GM12865 (cell line): ENCODE data around the gene AP1M2.

Experiments
- DNase-seq: peaks from one replicate; pipeline ENCODE4 v3.0.0; 2010; ENCODE audit warnings: low read depth
- H3K4me3 ChIP-seq: 2 replicates; pipeline ENCODE4 v1.5.1; 2011; ENCODE audit warnings: mild to moderate bottlenecking, low read depth, low read length, control low read depth
- TF ChIP-seq, protein P1 (sequence below): IDR thresholded peaks from 2 replicates; pipeline ENCODE4 v1.5.1; 2011; ENCODE audit warnings: low read length, control low read depth, low read depth, inconsistent platforms; ENCODE audit not compliant: insufficient read depth; ENCODE audit errors: missing control alignments

Gene AP1M2

DNA sequence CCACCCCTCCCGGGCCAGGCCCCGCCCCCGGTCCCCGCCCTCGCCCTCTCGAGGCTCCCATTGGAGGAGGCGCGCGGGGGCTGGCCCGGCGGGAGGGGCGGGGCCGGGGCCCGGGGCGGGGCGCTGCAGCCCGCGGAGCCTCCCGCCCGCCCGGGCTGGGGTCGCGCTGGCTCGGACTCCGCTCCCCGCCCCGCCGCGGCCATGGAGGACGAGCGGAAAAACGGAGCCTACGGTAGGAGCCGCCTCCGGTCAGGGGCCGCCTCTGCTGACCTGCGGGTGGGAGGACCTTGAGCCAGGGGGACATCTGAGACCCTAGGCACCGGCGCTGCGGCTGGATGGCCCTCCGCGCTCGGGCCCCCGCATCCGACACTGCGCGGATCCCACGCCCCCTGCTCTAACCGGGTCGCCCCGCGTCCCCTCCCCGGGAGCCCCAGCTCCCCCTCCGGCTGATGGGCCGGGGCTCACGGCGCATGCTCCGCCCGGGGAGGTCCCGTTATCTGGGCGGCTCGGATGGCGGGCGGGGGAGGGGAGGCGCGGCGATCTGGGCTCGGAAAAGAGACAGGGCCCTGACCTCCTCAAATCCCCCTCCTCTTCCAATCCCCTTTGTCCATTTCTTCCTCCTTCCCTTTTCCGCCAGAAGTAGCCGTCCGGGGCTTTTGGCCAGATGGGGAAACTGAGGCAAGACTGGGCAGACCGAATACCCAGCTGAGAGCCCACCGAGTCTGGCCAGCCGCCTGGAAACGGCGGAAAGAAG lies 15.4 kb upstream of the AP1M2 start:
- DNase-seq, result peak; percentile 87
- TF ChIP-seq, protein P1, sequence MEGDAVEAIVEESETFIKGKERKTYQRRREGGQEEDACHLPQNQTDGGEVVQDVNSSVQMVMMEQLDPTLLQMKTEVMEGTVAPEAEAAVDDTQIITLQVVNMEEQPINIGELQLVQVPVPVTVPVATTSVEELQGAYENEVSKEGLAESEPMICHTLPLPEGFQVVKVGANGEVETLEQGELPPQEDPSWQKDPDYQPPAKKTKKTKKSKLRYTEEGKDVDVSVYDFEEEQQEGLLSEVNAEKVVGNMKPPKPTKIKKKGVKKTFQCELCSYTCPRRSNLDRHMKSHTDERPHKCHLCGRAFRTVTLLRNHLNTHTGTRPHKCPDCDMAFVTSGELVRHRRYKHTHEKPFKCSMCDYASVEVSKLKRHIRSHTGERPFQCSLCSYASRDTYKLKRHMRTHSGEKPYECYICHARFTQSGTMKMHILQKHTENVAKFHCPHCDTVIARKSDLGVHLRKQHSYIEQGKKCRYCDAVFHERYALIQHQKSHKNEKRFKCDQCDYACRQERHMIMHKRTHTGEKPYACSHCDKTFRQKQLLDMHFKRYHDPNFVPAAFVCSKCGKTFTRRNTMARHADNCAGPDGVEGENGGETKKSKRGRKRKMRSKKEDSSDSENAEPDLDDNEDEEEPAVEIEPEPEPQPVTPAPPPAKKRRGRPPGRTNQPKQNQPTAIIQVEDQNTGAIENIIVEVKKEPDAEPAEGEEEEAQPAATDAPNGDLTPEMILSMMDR, result no peak
- peak overlapping the region; percentile 98 for H3K4me3 ChIP-seq

DNA sequence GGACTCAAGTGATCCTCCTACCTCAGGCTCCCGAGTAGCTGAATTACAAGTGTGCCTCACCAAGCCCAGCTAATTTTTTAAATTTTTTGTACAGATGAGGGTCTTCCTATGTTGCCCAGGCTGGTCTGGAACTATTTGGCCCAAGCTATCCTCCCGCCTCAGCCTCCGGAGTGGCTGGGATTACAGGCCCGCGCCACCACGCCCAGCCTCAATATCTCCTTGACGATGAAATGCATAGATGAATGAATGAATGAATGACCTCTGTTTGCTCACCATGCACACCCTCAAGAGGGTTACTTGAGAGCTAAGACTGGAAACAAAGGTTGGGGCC lies 14.9 kb upstream of the AP1M2 start:
- no peak overlapping the region for H3K4me3 ChIP-seq
- TF ChIP-seq, protein P1, result no peak
- no peak for DNase-seq

- no peak for DNase-seq
- TF ChIP-seq, protein P1, result no peak
- no peak overlapping the region for H3K4me3 ChIP-seq
These were observed 13.0 kb upstream of the AP1M2 start for GRCh38 chr19:10600149-10600548.

DNA sequence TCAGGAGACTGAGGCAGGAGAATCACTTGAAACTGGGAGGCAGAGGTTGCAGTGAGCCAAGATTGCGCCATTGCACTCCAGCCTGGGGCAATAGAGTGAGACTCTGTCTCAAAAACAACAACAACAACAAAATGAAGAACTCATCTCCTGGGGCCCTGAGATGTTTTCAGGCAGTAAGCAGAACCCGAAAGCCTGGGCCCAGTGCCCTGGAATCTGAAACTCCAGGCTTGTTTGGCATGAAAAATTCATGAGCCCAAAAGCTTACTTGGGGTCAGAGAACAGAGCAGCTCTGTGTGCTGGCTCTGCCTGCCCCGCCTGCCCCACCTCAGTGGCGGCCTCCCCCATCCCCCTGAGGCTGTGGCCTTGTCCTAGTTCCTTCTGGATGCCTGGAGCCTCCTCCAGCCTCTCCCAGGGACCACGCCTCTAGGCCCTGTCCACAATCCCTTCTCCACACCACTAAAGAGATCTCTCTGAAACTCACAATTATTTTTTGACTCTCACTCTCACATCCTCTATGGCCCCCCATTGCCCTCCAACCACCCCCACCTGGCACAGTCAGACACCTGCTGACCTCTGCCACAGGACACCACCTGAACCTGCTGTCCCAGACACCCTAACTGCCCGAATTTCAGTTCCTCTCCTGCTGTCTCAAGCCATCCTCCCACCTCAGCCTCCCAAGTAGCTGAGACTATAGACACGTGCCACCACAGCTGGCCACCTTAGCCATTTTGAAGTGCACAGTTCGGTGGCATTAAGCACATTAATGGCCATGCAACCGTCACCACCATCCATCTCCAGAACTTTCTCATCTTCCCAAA lies 6.9 kb upstream of the AP1M2 start:
- no peak overlapping the region for H3K4me3 ChIP-seq
- TF ChIP-seq, protein P1, result no peak
- DNase-seq, result peak; percentile 86

DNA sequence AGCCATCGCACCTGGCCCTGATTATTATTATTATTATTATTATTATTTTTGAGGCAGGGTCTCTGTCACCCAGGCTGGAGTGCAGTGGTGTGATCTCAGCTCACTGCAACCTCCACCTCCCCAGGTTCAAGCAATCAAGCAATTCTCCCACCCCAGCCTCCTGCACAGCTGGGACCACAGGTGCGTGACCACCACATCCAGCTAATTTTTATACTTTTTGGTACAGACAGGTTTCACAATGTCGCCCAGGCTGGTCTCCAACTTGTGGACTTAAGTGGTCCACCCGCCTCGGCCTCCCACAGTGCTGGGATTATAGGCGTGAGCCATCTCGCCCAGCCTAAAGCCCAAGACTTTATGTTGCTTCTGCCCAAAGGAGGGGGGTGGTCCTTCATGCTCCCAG lies 6.0 kb upstream of the AP1M2 start:
- no peak overlapping the region for H3K4me3 ChIP-seq
- TF ChIP-seq, protein P1, result no peak
- DNase-seq, result no peak

- no peak for DNase-seq
- no peak overlapping the region for H3K4me3 ChIP-seq
- TF ChIP-seq, protein P1, result no peak
These were observed 683 bp upstream of the AP1M2 start for GRCh38 chr19:10587839-10588150.

DNA sequence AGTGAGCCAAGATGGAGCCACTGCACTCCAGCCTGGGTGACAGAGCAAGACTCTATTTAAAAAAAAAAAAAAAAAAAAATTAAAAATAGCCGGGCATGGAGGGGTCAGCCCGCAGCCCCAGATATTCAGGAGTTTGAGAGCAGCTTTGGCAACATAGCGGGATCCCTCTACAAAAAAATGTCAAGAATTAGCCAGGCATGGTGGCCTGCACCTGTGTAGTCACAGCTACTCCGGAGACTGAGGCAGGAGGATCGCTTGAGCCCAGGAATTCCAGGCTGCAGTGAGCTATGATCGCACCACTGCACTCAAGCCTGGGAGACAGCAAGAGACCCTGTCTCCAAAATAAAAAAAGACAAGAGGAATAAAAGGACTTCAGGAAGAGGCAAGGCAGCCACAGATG lies 716 bp downstream of the AP1M2 start:
- no peak overlapping the region for H3K4me3 ChIP-seq
- no peak for DNase-seq
- TF ChIP-seq, protein P1, result no peak
